PFSK-1 (cell line): ENCODE data around the gene PIWIL4.

Source experiments
- FOXP2 ChIP-seq: optimal IDR thresholded peaks from 2 replicates; pipeline ENCODE3; 2011; ENCODE audit warnings: borderline replicate concordance, control low read depth, inconsistent platforms; ENCODE audit not compliant: insufficient read depth; ENCODE audit errors: extremely low read length, extremely low read depth
- POLR2AphosphoS5 ChIP-seq: IDR thresholded peaks from 2 replicates; pipeline ENCODE4 v1.6.1; 2012; ENCODE audit warnings: low read depth, mild to moderate bottlenecking, control low read depth, low read length, moderate library complexity
- REST ChIP-seq, 2 experiments: IDR thresholded peaks; 2 replicates each; pipeline versions ENCODE4 v1.6.1 to v1.8.0; 2011 to 2012; ENCODE audit warnings: low read depth in 2 of 2, low read length in 2 of 2, control low read depth in 1 of 2, inconsistent platforms in 1 of 2, mild to moderate bottlenecking in 1 of 2, moderate library complexity in 1 of 2; ENCODE audit not compliant: insufficient read depth in 1 of 2
- SIN3A ChIP-seq: IDR thresholded peaks from 2 replicates; pipeline ENCODE4 v1.6.1; 2012; ENCODE audit warnings: mild to moderate bottlenecking, low read length, moderate library complexity, borderline replicate concordance; ENCODE audit not compliant: insufficient read depth
- TAF1 ChIP-seq: IDR thresholded peaks from 2 replicates; pipeline ENCODE4 v1.6.1; 2012; ENCODE audit warnings: low read length, control low read depth, borderline replicate concordance; ENCODE audit not compliant: insufficient read depth

PIWIL4 gene

DNA sequence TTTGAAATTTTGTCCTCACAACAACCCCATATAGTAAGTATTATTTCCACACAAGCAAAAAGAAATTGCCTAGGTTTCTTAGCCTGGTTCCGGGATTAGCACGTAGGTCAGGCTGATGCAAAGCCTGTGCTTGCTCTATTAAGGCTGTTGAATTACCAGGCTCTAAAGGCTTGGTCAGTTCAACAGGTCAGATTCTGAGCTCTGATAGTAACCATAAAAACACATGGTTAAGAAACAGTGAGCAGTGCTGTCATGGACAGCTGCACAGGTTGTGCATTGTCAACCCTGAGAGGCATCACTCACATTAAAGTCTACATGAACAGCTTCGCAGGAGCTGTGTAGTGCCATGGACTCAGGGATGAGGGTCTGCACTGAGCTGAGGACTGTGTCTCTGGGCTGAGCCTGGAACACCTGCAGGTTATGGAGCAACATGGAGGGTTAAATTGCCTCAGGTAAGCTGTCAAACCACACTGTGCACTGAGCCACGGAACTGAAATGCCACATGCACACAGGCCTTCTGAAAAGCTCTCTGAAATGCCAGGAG lies 98.0 kb downstream of the PIWIL4 start:
- no peak for TF ChIP-seq TAF1
- no peak for TF ChIP-seq SIN3A
- TF ChIP-seq REST (IDR thresholded peaks at IDR 0.05; ENCODE audit: insufficient read depth in 1 of 2, low read depth in 2 of 2, low read length in 2 of 2), result no peak
- no peak for TF ChIP-seq FOXP2
- TF ChIP-seq POLR2AphosphoS5, result no peak

- TF ChIP-seq FOXP2 (no peak), REST (IDR thresholded peaks at IDR 0.05; ENCODE audit: insufficient read depth in 1 of 2, low read depth in 2 of 2, low read length in 2 of 2) (no peak), TAF1 (no peak), SIN3A (no peak), POLR2AphosphoS5 (no peak)
These were observed 99.9 kb downstream of the PIWIL4 start for GRCh38 chr11:94666792-94667721.

- TF ChIP-seq TAF1 (no peak), REST (IDR thresholded peaks at IDR 0.05; ENCODE audit: insufficient read depth in 1 of 2, low read depth in 2 of 2, low read length in 2 of 2) (no peak), FOXP2 (no peak), POLR2AphosphoS5 (no peak), SIN3A (no peak)
These were observed 101.1 kb downstream of the PIWIL4 start for GRCh38 chr11:94668212-94668793.

GRCh38 chr11:94669023-94669422 lies 101.9 kb downstream of the PIWIL4 start:
- TF ChIP-seq REST (IDR thresholded peaks at IDR 0.05; ENCODE audit: insufficient read depth in 1 of 2, low read depth in 2 of 2, low read length in 2 of 2) (no peak), SIN3A (no peak), POLR2AphosphoS5 (no peak), TAF1 (no peak)
